ENCODE data around the gene OR9I1. TPM values are rescaled to one million over a fixed set of nuclear protein-coding genes. Genes with fewer than 3 reads are reported as not detected.

OR9I1 gene, protein sequence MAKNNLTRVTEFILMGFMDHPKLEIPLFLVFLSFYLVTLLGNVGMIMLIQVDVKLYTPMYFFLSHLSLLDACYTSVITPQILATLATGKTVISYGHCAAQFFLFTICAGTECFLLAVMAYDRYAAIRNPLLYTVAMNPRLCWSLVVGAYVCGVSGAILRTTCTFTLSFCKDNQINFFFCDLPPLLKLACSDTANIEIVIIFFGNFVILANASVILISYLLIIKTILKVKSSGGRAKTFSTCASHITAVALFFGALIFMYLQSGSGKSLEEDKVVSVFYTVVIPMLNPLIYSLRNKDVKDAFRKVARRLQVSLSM
- not detected in 2 replicates for total RNA-seq

DNA sequence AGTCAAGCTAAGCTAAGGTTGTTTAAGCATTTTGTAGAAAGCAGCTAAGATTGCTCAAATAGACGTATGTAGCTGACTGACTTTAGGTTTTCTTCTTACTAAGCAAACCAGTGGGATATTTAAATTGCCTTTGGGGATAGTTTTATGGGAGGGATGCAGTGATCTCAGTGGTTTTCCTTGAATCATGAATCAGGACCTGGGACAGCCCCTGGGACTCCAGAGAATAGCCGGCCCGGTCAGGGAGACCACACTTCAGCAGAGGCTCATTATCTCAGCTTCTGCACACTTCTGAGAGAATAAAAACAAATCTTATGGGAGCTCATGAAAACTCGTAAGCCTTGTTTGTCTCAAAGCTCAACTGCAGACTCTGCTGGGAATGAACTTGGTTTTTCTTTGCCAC lies at the start of gene OR9I1:
Gene OR9I1 (minus strand): TSS at position 62 of the 400 bp plus-strand sequence. CDS start 6,086 bp downstream, outside the sequence.

Other genes starting within 250 kb of the OR9I1 start
- not detected in 2 replicates for gene OR9Q1, start 101.6 kb downstream of the OR9I1 start, total RNA-seq
- gene OR6Q1, start 94.6 kb downstream of the OR9I1 start, total RNA-seq = not detected in 2 replicates
- gene OR9Q2, start 63.5 kb upstream of the OR9I1 start, total RNA-seq = not detected in 2 replicates
- not detected in 2 replicates for gene OR1S2, start 78.6 kb upstream of the OR9I1 start, total RNA-seq
- not detected in 2 replicates for gene OR1S1, start 87.2 kb upstream of the OR9I1 start, total RNA-seq
- gene OR10Q1, start 103.4 kb upstream of the OR9I1 start, total RNA-seq = not detected in 2 replicates
- gene OR10W1, start 142.7 kb upstream of the OR9I1 start, total RNA-seq = 0.07 TPM in 1 of 2 replicates, not detected in the other
- gene OR5B17, start 233.5 kb upstream of the OR9I1 start, total RNA-seq = not detected in 2 replicates

Measured in thoracic aorta endothelial cell (primary cell).